Common myeloid progenitor, CD34-positive (primary cell): ENCODE results near the gene FASLG.

Experiments used
- CTCF ChIA-PET: fragments of 350-600 bp; sonication (Branson Sonifier 250); formaldehyde crosslinking; loops from one replicate; lab custom pipeline; 2021; ENCODE audit warnings: antibody characterized with exemption; lab: Charles Lee
- POLR2A ChIA-PET: fragments of 350-600 bp; sonication (Branson Sonifier 250); formaldehyde crosslinking; loops from one replicate; lab custom pipeline; 2021; ENCODE audit warnings: antibody characterized with exemption; lab: Charles Lee
- DNase-seq, 3 donors: peaks; one replicate each; pipeline versions ENCODE4 v3.0.0 to v3.0.0-alpha.2; 2013
- H3K27ac ChIP-seq, 2 experiments: 1 replicate in 1 of 2; 2 replicates in 1 of 2; pipeline ENCODE4 v1.7.0; 2013; ENCODE audit warnings: inconsistent platforms in 2 of 2, low read length in 2 of 2, mild to moderate bottlenecking in 2 of 2, low read depth in 1 of 2, moderate library complexity in 1 of 2; ENCODE audit not compliant: severe bottlenecking in 2 of 2, insufficient read depth in 1 of 2, poor library complexity in 1 of 2
- H3K27me3 ChIP-seq, 5 experiments: replicated peaks in 2 of 5; 1 replicate in 3 of 5; 2 replicates in 2 of 5; pipeline versions ENCODE4 v1.6.1 to v1.7.0; 2013; ENCODE audit warnings: low read length in 4 of 5, mild to moderate bottlenecking in 2 of 5, moderate library complexity in 2 of 5, inconsistent platforms in 1 of 5; ENCODE audit not compliant: insufficient read depth in 5 of 5, control insufficient read depth in 4 of 5
- H3K36me3 ChIP-seq, 4 experiments: 1 replicate in 2 of 4; 2 replicates in 2 of 4; pipeline versions ENCODE4 v1.6.1 to v1.7.0; 2013; ENCODE audit warnings: low read length in 3 of 4, control low read depth in 1 of 4, mild to moderate bottlenecking in 1 of 4; ENCODE audit not compliant: control insufficient read depth in 4 of 4, insufficient read depth in 4 of 4
- H3K4me1 ChIP-seq, 4 experiments: 1 replicate in 3 of 4; 2 replicates in 1 of 4; pipeline versions ENCODE4 v1.6.1 to v1.7.1; 2013; ENCODE audit warnings: low read length in 3 of 4, mild to moderate bottlenecking in 3 of 4, control low read depth in 1 of 4, inconsistent platforms in 1 of 4, moderate library complexity in 1 of 4; ENCODE audit not compliant: control insufficient read depth in 4 of 4, insufficient read depth in 4 of 4; ENCODE audit errors: control extremely low read depth in 1 of 4
- H3K4me3 ChIP-seq, 7 experiments: 1 replicate in 4 of 7; 2 replicates in 3 of 7; pipeline versions ENCODE4 v1.5.1 to v1.7.0; 2013; ENCODE audit warnings: mild to moderate bottlenecking in 7 of 7, low read length in 6 of 7, moderate library complexity in 6 of 7, inconsistent platforms in 2 of 7, low read depth in 2 of 7, control low read depth in 1 of 7; ENCODE audit not compliant: insufficient read depth in 4 of 7, control insufficient read depth in 1 of 7; ENCODE audit errors: extremely low read depth in 1 of 7
- H3K9me3 ChIP-seq, 5 experiments: 1 replicate in 4 of 5; 2 replicates in 1 of 5; pipeline versions ENCODE4 v1.6.1 to v1.7.1; 2013; ENCODE audit warnings: low read length in 4 of 5, mild to moderate bottlenecking in 2 of 5, inconsistent platforms in 1 of 5, low read depth in 1 of 5, moderate library complexity in 1 of 5; ENCODE audit not compliant: control insufficient read depth in 4 of 5, insufficient read depth in 2 of 5; ENCODE audit errors: control extremely low read depth in 1 of 5
- WGBS: methylation state at CpG from one replicate; pipeline ENCODE4 v1.1.5; 2013; ENCODE audit not compliant: insufficient coverage; 5-methylcytosine and 5-hydroxymethylcytosine counted together

The FASLG gene

GRCh38 chr1:172622541-172622940 lies 36.4 kb upstream of the FASLG start:
- no peaks in the 10 kb centered on the region for H3K36me3 ChIP-seq
- POLR2A ChIA-PET: no interaction called here
- peaks cover 0 to 16% (median 8%) of the 10 kb centered on the region in 5 experiments for H3K9me3 ChIP-seq
- peaks cover 0 to 6% (median 0%) of the 10 kb centered on the region in 4 experiments for H3K4me1 ChIP-seq
- DNase-seq: no peak
- H3K27ac ChIP-seq: no peak overlapping the region
- H3K27me3 ChIP-seq: no peaks in the 10 kb centered on the region
- CTCF ChIA-PET: interaction anchor here (0.8 to 0.9 kb wide), 2 partner anchors 12 to 19 kb away, joined by 3 to 4 read pairs; no protein-coding TSS in a partner anchor
- H3K4me3 ChIP-seq: no peak overlapping the region
- WGBS: 100% methylated on average over 2 of the region's 3 CpGs

GRCh38 chr1:172623748-172624147 lies 35.2 kb upstream of the FASLG start:
- Histone ChIP-seq H3K4me3 (no peak overlapping the region), H3K27me3 (no peaks in the 10 kb centered on the region), H3K9me3 (peaks cover 0 to 13% (median 8%) of the 10 kb centered on the region in 5 experiments), H3K4me1 (peaks cover 0 to 6% (median 0%) of the 10 kb centered on the region in 4 experiments), H3K27ac (no peak overlapping the region), H3K36me3 (no peaks in the 10 kb centered on the region)
- ChIA-PET POLR2A (no interaction called here), CTCF (no interaction called here)
- WGBS: 91% methylated on average over 3 of the region's 3 CpGs
- no peak for DNase-seq

DNA sequence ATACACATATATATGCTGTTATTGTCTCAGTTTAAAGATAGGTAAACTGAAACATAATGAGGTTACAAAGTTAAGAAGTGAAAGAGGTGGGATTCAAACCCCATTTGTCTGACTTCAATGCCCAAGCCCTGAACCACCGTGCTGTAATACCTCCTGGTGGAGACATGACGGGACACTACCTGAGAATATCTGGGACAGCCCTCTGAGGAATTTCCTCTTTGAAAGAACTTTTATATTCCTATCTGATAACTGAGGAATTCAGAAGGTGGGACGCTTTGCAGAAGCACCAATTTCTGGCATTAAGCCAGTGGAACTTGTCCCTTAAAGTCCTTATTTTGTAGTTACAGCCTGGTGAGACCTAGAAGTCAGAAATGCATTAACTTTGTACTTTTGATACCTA lies 32.1 kb upstream of the FASLG start:
- WGBS: 70% methylated on average over 2 of the region's 3 CpGs
- Histone ChIP-seq H3K36me3 (no peaks in the 10 kb centered on the region), H3K27ac (no peak overlapping the region), H3K9me3 (no peaks in the 10 kb centered on the region), H3K4me1 (peaks cover 0 to 25% (median 0%) of the 10 kb centered on the region in 4 experiments), H3K27me3 (no peaks in the 10 kb centered on the region), H3K4me3 (no peak overlapping the region)
- CTCF ChIA-PET: no interaction called here
- DNase-seq: no peak
- POLR2A ChIA-PET: no interaction called here

DNA sequence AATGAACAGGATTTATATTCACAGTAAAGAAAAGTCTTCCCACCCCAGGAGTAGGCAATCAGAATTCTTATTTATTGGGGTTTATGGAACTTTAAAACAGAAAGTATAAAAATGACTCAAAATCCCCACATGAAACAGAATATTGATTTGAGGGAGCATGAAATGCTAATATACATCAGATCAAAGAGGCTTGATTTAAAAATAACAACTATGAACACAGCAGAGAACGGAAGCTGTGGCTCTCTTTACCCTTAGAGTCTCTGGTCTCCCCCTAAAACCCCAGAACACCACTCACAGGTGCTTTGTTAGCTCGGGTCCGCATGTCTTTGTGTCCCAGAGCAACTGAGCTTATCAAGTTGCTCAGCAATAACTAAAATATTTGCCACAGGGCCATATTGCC lies 31.2 kb upstream of the FASLG start:
- Histone ChIP-seq H3K9me3 (peaks cover 0 to 3% (median 0%) of the 10 kb centered on the region in 5 experiments), H3K36me3 (no peaks in the 10 kb centered on the region), H3K27ac (no peak overlapping the region), H3K4me1 (peaks cover 0 to 21% (median 0%) of the 10 kb centered on the region in 4 experiments), H3K4me3 (no peak overlapping the region), H3K27me3 (no peaks in the 10 kb centered on the region)
- ChIA-PET POLR2A (no interaction called here), CTCF (no interaction called here)
- WGBS: 95% methylated on average over 3 of the region's 3 CpGs
- DNase-seq: no peak

GRCh38 chr1:172628401-172628800 lies 30.5 kb upstream of the FASLG start:
- DNase-seq: no peak
- H3K4me1 ChIP-seq: peaks cover 0 to 19% (median 0%) of the 10 kb centered on the region in 4 experiments
- no peaks in the 10 kb centered on the region for H3K27me3 ChIP-seq
- ChIA-PET POLR2A (no interaction called here), CTCF (interaction anchor here (1.6 kb wide), 1 partner anchor 14 kb away, joined by 5 read pairs; no protein-coding TSS in a partner anchor)
- H3K4me3 ChIP-seq: no peak overlapping the region
- peaks cover 0 to 3% (median 0%) of the 10 kb centered on the region in 5 experiments for H3K9me3 ChIP-seq
- H3K36me3 ChIP-seq: no peaks in the 10 kb centered on the region
- no peak overlapping the region for H3K27ac ChIP-seq
- WGBS: 100% methylated on average over 1 of the region's 4 CpGs

DNA sequence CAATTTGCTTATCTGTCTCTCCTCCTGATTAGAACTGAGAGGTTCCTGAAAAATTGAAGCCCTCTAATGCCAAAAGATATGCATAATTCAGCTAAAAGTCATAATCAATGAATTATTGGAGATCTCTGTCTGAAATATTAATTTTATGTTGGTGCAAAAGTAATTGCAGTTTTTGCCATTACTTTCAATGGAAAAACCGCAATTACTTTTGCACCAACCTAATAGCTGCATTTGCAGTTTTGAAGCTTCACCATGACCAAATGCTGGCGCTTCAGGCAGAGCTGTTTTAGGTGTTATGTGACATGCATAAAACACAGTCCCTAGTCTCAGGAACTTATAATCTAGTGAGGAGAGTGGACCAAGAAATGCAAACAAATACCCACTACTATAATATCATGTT lies 29.7 kb upstream of the FASLG start:
- CTCF ChIA-PET: interaction anchor here (1.6 kb wide), 1 partner anchor 14 kb away, joined by 5 read pairs; no protein-coding TSS in a partner anchor
- Histone ChIP-seq H3K27ac (no peak overlapping the region), H3K4me3 (no peak overlapping the region), H3K36me3 (no peaks in the 10 kb centered on the region), H3K9me3 (peaks cover 0 to 3% (median 0%) of the 10 kb centered on the region in 5 experiments), H3K27me3 (no peaks in the 10 kb centered on the region), H3K4me1 (peaks cover 0 to 19% (median 0%) of the 10 kb centered on the region in 4 experiments)
- POLR2A ChIA-PET: no interaction called here
- DNase-seq: no peak
- 100% methylated on average over 1 of the region's 2 CpGs for WGBS

DNA sequence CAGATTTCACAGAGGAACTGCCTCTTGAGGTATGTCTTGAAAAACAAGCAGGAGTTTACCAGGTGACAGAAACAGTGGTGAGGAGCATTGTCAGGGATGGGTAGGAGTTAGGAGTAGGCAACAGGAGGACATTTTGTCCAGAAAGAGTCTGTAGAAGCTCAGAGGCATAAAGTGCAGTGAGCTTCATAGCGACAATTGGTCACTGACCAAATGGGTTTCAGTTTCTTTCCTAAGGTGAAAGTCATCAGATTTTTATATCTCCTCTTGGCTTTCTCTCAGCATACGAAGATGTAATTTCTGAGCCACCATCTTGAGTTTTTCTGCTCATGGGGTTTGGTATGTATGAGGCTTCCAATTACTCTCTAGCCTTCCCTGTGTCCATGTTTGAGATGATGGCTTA lies 29.3 kb upstream of the FASLG start:
- ChIA-PET POLR2A (no interaction called here), CTCF (interaction anchor here (1.6 kb wide), 1 partner anchor 15 kb away, joined by 5 read pairs; no protein-coding TSS in a partner anchor)
- Histone ChIP-seq H3K27ac (no peak overlapping the region), H3K9me3 (peaks cover 0 to 3% (median 0%) of the 10 kb centered on the region in 5 experiments), H3K4me1 (peaks cover 0 to 19% (median 0%) of the 10 kb centered on the region in 4 experiments), H3K36me3 (no peaks in the 10 kb centered on the region), H3K27me3 (no peaks in the 10 kb centered on the region), H3K4me3 (no peak overlapping the region)
- no peak for DNase-seq
- WGBS: 100% methylated on average over 1 of the region's 2 CpGs
